CD4-positive, alpha-beta T cell treated with Interleukin-12 subunit alpha and Interleukin-12 subunit beta, for 1 hour (primary cell): ENCODE measurements around the gene ACTA2.
"Not testable (repeated sequence)": the region's sequence is repeated elsewhere in the genome, so short reads cannot be mapped to it uniquely, and the experiment has no call there.

ENCODE experiments used
- DNase-seq: peaks from one replicate; pipeline ENCODE4 v3.0.0-alpha.2; 2020

ACTA2 gene

GRCh38 chr10:88949051-88949450, 3.5 kb downstream of the ACTA2 start:
- DNase-seq, result no peak

GRCh38 chr10:88946965-88947590, 5.5 kb downstream of the ACTA2 start:
- DNase-seq, result no peak

DNA sequence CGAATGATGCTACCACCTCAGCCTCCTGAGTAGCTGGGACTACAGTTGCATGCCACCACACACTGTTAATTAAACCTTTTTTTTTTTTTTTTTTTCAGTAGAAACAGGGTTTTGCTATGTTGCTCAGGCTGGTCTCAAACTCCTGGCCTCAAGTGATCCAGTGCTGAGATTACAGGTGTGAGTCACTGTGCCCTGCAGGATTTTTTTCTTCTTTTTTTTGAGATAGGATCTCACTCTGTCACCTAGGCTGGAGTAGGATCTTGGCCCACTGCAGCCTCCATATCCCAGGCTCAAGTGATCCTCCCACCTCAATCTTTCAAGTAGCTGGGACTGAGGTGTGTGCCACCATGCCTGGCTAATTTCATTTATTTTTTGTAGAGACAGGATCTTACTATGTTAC, 6.4 kb downstream of the ACTA2 start:
- DNase-seq, result no peak

GRCh38 chr10:88944813-88945212, 7.8 kb downstream of the ACTA2 start:
- DNase-seq, result no peak

GRCh38 chr10:88943778-88944177, 8.8 kb downstream of the ACTA2 start:
- DNase-seq, result no peak

DNA sequence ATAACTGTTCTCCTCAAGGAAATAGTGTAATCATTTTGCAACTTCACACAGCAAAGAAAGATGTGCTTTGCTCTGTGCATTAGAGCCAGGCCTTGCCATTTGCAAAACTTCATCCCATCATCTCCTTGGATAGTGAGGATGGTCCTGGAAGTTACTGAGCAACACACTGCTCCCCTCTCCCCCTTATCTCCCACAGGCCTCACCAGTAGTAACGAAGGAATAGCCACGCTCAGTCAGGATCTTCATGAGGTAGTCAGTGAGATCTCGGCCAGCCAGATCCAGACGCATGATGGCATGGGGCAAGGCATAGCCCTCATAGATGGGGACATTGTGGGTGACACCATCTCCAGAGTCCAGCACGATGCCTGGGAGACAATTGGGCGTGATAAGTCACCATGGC, 11.5 kb downstream of the ACTA2 start:
- no peak for DNase-seq

- DNase-seq, result no peak
These were observed 13.6 kb downstream of the ACTA2 start for GRCh38 chr10:88938938-88939337.

GRCh38 chr10:88938039-88938438, 14.5 kb downstream of the ACTA2 start:
- no peak for DNase-seq

DNA sequence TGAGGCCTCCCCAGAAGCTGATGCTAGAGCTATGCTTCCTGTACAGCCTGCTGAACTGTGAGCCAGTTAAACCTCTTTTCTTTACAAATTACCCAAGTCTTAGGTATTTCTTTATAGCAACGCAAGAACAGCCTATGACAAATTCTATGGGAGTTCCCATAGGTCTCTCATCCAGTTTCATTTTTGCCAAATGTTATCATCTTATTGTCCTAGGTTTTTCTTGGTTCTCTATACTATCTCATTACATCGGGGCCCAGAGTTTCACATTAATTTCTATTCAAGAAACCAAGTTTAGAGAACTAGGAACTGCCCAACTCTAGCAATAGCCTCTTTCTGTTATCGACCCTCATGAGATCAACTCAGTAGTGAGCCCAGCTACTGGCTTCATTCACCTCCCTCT, 15.9 kb downstream of the ACTA2 start:
- no peak for DNase-seq

DNA sequence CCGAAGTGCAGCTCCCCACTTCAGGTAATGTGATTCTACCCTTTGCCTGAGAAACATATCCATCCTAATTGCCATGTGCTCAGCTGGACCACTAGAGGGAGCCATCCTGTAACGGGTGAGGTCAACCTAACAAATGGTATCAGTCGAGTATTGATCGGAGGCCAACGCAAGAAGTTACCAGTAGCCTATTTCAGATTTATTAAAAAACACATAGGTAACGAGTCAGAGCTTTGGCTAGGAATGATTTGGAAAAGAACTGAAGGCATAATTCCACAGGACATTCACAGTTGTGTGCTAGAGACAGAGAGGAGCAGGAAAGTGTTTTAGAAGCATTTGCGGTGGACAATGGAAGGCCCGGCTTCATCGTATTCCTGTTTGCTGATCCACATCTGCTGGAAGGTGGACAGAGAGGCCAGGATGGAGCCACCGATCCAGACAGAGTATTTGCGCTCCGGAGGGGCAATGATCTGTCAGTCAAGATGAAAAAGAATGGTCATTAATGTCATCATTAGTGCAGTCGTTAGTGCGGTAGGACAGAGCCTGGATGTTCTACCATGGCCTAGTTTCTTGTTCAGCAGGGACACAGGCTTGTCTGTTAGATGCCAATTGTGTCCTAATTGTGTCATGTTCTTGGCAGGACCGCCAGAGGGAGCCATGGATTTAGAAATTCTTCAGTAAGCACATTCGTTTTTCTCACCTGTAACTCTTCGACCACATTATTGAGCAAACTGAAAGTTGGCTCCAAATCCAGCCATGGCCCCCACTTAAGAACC, 17.5 kb downstream of the ACTA2 start:
- peak; percentile 84 for DNase-seq

DNA sequence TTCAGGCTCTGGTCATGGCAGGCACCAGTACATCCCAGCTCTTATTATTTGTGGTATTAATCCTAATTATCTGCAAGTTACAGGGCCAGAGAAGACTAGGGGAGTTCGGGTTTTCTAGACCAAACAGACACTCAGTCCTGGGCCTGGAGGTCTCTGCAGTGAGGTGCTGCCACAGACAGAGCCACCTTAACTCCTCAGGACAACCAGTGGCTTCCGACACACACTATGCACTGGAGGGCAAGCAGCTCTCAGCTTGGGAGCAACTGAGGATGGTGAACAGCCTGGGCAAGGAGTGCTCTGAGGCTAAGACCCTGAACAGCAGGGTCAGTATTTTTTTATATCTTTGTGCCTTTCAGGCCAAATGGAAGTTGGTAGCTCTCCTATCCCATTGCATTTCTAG, 19.0 kb downstream of the ACTA2 start:
- no peak for DNase-seq

DNA sequence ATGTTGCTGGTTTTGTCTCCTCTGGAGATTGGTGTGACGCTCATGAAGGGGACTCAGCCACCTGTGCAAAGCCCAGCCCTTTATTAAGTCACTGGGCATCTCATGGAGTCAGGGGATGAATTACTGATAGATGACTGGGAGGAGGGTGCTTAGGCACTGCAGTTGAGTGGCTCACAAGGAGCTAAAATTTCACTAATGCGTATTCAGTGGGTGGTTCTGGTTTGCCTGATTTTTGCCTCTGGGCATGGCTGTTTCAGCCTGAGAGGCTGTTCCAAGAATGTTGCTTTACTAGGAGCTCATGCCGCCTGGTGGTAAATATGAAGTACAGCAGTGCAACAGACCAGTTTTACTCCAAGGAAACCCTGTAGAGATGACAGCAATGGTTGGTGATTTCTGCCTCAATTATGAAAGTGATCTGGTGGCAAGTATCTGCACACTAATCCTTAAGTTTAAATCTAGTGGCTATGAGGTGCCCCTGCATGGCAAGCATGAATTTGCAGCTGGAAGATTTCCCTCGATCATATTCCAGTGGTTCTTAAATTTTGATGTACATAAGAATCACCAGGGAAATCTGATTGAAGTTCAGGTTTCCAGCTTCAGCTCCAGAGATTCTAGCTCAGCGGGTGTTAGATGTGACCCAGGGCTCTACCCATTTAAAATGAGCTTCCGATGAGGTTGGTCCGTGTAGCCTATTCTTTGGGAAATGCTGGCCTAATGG, 19.9 kb downstream of the ACTA2 start:
- DNase-seq, result peak; percentile 62

DNA sequence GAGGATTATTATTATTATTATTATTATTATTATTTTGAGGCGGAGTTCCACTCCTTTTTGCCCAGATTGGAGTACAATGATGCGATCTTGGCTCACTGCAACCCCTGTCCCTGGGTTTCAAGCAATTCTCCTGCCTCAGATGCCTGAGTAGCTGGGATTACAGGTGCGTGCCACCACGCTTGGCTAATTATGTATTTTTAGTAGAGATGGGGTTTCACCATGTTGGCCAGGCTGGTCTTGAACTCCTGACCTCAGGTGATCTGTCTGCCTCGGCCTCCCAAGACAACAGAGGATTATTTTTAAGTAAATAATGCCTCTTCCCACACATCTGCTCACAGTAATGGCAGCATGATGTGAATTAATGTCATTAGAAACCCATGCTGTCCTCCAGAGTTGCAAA, 20.5 kb downstream of the ACTA2 start:
- DNase-seq, result not testable (repeated sequence)

DNA sequence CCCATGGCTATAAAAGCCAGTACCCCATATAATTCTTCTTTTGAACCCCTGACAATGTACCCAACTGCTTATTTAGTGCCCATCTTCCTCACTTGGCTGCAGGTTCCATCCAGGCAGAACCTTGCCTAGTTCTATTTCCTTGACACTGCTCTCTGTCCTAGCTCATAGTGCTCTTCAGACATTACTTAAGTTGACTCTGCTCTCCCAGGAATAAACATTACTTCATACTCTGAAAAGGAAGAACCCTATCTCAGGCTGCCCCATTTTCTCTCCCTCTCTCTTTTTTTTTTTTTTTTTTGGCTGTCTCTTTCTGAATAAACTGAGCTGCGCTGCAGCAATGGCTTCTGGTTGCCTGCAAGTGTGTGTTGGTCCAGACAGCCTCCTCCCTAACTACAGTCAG, 21.0 kb downstream of the ACTA2 start:
- DNase-seq, result no peak

GRCh38 chr10:88928254-88928653, 24.3 kb downstream of the ACTA2 start:
- DNase-seq, result no peak

- no peak for DNase-seq
These were observed 25.2 kb downstream of the ACTA2 start for GRCh38 chr10:88927416-88927690.

- DNase-seq, result no peak
These were observed 25.8 kb downstream of the ACTA2 start for GRCh38 chr10:88926566-88927415.

GRCh38 chr10:88923520-88923919, 29.1 kb downstream of the ACTA2 start:
- no peak for DNase-seq

- DNase-seq, result no peak
These were observed 30.5 kb downstream of the ACTA2 start for GRCh38 chr10:88922041-88922440.

DNA sequence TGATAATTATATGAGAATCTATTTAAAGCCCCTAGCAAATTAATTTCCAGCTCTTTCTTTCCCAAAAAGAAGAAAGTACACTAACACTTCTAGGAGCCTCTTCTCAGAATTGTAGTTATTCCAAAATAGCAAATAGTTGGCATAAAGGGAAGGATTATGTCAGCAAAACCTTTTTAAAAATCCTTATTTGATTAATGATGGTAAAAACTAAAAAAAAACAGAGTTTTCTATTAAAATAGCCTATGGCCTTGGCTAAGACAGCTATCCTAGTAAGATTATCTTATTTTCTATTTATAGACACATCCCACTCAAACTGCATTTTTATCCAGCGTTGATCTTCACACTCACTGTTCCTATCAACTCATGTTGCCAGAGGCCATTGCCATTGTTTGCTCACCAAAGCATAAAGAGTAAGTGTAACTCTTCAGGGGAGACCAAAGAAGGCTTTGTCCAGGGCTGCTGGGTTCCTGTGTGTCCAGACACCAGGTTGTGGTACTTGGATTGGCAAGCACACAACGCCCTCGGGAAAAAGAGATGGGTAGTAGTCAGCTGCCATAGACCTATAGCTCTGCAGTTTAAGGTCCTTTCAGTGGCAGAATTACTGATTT, 31.5 kb downstream of the ACTA2 start:
- DNase-seq, result no peak

DNA sequence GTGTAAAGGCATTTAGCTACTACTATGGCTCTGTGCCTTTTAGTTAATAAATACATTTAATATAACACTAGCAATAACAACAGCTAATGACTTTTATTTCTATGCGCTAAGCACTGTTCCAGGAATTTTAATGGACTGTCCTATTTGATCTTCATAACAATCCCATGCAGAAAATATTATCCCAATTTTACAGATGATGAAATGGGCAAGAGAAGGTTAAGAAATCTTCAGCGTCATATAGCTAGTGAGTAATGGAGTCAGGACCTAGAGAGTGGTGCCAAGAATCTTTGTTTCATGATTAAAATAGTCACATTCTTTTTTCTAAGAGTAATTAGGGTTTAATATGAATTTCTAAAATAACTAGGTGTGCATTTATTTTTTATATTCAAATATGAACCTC, 32.4 kb downstream of the ACTA2 start:
- DNase-seq, result no peak

- no peak for DNase-seq
These were observed 33.5 kb downstream of the ACTA2 start for GRCh38 chr10:88919041-88919440.
